Thymus (tissue), 11 donors: Measurements from ENCODE around the gene ZNF444. TPM values are rescaled to one million over a fixed set of nuclear protein-coding genes. Genes with fewer than 3 reads are reported as not detected.
A peak's percentile ranks its signal among the peaks of the same experiment; 100 is the strongest.
"Not testable (repeated sequence)": the region's sequence is repeated elsewhere in the genome, so short reads cannot be mapped to it uniquely, and the experiment has no call there.

Experiments
- DNase-seq, 9 donors: peaks; one replicate each; pipeline ENCODE4 v3.0.0-alpha.2; 2013; ENCODE audit warnings: low spot score in 9 of 9, low read depth in 6 of 9, missing footprints in 1 of 9
- H3K27ac ChIP-seq, 2 donors: one replicate each; pipeline ENCODE4 v1.5.1; 2013; ENCODE audit warnings: control low read depth in 1 of 2, low read depth in 1 of 2, low read length in 1 of 2, mild to moderate bottlenecking in 1 of 2, moderate library complexity in 1 of 2
- H3K27me3 ChIP-seq, 2 donors: one replicate each; pipeline ENCODE4 v1.5.1; 2013; ENCODE audit warnings: low read length in 1 of 2; ENCODE audit not compliant: control insufficient read depth in 2 of 2, insufficient read depth in 1 of 2
- H3K36me3 ChIP-seq, 2 donors: one replicate each; pipeline ENCODE4 v1.5.1; 2013; ENCODE audit warnings: low read length in 1 of 2, mild to moderate bottlenecking in 1 of 2, moderate library complexity in 1 of 2; ENCODE audit not compliant: control insufficient read depth in 2 of 2, insufficient read depth in 2 of 2
- H3K4me1 ChIP-seq, 2 donors: one replicate each; pipeline ENCODE4 v1.5.1; 2013; ENCODE audit warnings: low read length in 2 of 2; ENCODE audit not compliant: control insufficient read depth in 2 of 2, insufficient read depth in 2 of 2
- H3K4me3 ChIP-seq, 2 donors: one replicate each; pipeline ENCODE4 v1.5.1; 2013; ENCODE audit warnings: low read length in 2 of 2, control low read depth in 1 of 2, mild to moderate bottlenecking in 1 of 2
- H3K9me3 ChIP-seq, 2 donors: one replicate each; pipeline ENCODE4 v1.5.1; 2013; ENCODE audit warnings: low read length in 1 of 2, mild to moderate bottlenecking in 1 of 2; ENCODE audit not compliant: control insufficient read depth in 2 of 2, insufficient read depth in 1 of 2
- WGBS: extraction: QIAGEN DNeasy Blood & Tissue Kit; methylation state at CpG from one replicate; pipeline ENCODE4 v1.1.7; 2013; 5-methylcytosine and 5-hydroxymethylcytosine counted together
- polyA plus RNA-seq: library from polyadenylated mRNA; stranded (reverse); fragments of 200-250 nt; gene quantifications from one replicate; pipeline ENCODE4 v1.2.3, GENCODE V29; 2013
- total RNA-seq: library from RNA; stranded (reverse); fragments of 120-200 nt; gene quantifications from one replicate; pipeline ENCODE4 v1.2.4, GENCODE V29; 2013
- donor health status: healthy.

The ZNF444 gene
- total and polyA plus RNA-seq, 2 donors: 21.2 to 45.5 TPM

DNA sequence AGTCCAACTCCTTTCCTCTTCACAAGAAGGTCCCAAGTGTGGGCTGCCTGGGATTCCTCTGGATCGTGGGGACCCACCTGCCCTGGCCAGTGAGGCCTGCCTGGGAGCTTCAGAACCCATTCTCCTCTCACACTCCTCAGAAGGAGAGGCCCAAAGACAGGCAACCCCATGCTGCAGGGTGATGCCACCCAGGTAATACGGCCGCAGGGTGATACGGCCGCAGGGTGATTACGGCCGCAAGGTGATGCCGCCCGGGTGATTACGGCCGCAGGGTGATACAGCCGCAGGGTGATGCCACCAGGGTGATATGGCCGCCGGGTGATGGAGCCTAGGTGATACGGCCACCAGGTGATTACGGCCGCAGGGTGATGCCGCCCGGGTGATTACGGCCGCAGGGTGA, 42.9 kb upstream of the ZNF444 start:
- H3K4me3 ChIP-seq, H3K27me3 ChIP-seq, H3K27ac ChIP-seq, DNase-seq, H3K9me3 ChIP-seq, H3K4me1 ChIP-seq: not testable (repeated sequence)
- peaks cover 25 to 63% of the 10 kb centered on the region in 2 donors for H3K36me3 ChIP-seq
- 96% methylated on average over 21 of the region's 21 CpGs for WGBS

DNA sequence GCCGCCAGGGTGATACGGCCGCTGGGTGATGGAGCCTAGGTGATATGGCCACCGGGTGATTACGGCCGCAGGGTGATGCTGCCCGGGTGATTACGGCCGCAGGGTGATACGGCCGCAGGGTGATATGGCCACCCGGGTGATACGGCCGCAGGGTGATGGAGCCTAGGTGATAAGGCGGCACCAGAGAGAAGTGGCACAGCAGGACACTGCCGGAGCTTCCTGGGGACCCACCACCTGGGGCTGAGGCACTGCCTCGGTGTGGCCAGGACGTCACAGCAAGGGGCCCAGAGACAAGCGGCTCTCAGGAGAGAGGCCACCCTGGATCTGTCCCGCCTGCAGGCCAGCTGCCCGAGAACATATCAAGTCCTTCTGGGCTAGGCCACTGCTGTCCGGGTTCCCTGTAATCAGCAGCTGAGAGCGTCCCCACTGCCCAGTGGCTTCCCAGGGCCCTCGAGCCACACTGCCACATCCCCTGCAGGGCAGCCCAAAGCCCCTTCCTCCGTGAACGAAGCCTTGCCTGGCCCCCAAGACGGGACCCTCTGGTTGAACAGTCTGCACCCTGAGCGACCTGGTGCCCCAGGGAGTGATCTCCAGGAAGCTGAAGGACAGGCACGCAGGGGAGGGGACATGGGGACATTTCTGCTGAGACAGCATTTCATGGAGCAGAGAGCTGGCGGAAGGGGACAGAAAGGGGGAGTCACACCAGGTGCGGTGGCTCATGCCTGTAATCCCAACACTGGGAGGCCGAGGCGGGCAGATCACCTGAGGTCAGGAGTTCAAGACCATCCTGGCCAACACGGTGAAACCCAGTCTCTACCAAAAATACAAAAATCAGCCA, 42.1 kb upstream of the ZNF444 start:
- Histone ChIP-seq H3K4me1 (no peaks in the 10 kb centered on the region), H3K36me3 (peaks cover 22 to 63% of the 10 kb centered on the region in 2 donors), H3K27ac (no peak overlapping the region), H3K27me3 (no peaks in the 10 kb centered on the region), H3K9me3 (no peaks in the 10 kb centered on the region), H3K4me3 (no peak overlapping the region)
- WGBS: 99% methylated on average over 31 of the region's 34 CpGs
- DNase-seq: no peak

DNA sequence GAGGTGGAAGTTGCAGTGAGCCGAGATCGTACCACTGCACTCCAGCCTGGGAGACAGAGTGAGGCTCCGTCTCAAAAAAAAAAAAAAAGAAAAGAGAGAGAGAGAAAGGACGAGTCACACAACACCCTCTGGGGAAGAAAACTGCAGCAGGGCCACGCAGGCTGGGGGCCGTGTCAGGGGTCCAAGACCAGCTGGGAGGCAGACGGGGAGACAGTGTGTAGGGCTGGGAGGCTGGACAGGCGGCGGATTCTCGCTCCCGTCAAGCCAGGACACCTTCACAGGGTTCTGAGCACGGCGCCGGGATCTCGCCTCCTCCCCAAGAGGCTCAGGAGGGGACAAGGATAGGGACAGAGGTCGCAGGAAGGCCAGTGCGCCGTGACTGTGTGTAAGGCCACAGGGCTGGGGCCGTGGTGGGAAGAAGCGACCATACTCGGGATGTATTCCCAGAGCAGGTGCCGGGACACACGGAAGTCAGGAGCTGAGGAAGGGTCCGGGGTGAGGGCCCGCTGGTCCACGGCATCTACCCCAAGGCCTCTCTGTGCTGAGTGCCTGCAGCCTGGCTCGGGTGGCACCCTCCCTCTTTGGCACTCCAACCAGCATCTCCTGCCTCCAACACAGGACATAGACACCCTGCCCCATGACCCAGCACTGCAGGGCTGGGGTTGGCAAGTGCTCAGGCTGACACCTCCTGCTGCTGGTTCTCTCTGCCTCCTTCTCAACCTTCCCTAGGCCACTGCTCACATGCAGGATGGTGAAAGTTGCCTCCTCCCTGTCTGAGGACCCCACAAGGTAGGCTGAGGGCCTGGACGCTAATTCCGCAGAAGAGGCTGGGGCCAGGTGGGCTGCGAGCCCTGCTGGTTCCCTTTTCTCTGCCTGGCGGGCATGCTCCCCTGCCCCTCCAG, 41.2 kb upstream of the ZNF444 start:
- H3K4me3 ChIP-seq: no peak overlapping the region
- no peak for DNase-seq
- WGBS: 96% methylated on average over 31 of the region's 31 CpGs
- H3K36me3 ChIP-seq: peaks cover 22 to 62% of the 10 kb centered on the region in 2 donors
- H3K4me1 ChIP-seq: no peaks in the 10 kb centered on the region
- no peaks in the 10 kb centered on the region for H3K27me3 ChIP-seq
- no peaks in the 10 kb centered on the region for H3K9me3 ChIP-seq
- no peak overlapping the region for H3K27ac ChIP-seq

DNA sequence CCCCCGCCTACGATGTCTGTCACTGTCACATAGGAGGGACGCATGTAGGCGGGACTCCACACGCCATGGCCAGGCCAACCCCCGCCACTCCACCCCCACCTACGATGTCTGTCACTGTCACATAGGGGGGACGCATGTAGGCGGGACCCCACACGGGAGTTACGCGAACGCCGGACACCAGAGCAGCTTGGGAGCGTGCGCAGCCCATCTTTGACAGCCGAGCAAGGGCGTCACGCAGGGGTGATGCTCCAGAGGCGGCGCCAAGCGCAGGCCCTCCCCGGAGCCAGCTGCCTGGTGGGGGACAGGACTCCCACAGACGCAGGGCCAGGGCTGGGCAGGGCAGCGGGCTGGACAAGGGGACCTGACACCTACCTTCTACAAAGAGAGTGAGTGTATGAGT, 40.0 kb upstream of the ZNF444 start:
- Histone ChIP-seq H3K27ac (no peak overlapping the region), H3K4me1 (peaks cover 3 to 5% of the 10 kb centered on the region in 2 donors), H3K4me3 (no peak overlapping the region), H3K36me3 (peaks cover 23 to 56% of the 10 kb centered on the region in 2 donors), H3K27me3 (no peaks in the 10 kb centered on the region), H3K9me3 (no peaks in the 10 kb centered on the region)
- no peak for DNase-seq
- 89% methylated on average over 25 of the region's 25 CpGs for WGBS

DNA sequence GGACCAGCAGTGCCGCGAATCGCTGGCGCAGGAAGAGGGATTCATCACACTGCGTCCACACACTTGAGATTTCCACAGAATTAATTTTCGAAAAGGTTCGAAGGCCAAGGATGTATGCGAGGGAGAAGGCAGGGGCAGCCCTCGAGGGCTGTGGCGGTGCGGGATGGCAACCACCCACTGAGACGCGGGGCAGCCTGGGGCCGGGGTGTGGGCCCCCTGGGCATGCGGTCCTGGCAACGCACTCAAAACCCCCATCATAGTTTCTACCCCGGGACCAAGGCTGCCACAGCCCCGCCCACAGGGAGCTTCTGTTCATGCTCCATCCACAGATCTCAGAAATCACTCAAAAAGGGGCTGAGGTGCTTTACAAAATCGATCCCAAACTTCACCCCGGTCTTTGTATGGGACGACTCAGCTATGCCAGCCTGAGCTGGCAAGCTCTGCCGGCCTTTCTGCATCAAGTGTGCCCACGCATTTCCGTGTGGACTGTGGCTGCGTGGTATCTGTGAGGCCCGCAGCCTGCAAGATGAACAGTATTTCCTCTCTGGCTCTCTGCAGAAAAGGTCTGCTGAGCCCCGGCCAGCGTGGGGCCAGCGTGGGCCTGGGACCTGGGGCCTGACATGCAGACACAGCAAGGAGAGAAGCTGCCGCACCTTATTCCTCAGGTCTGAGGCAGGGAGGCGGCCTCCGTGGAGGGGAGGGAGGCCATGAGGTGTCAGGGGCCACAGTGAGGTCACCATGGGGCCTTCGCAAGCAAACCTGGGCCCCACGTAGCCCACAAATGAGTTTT, 39.1 kb upstream of the ZNF444 start:
- 93% methylated on average over 34 of the region's 34 CpGs for WGBS
- no peak overlapping the region for H3K27ac ChIP-seq
- H3K36me3 ChIP-seq: peaks cover 25 to 57% of the 10 kb centered on the region in 2 donors
- no peaks in the 10 kb centered on the region for H3K27me3 ChIP-seq
- peaks cover 3 to 5% of the 10 kb centered on the region in 2 donors for H3K4me1 ChIP-seq
- H3K9me3 ChIP-seq: no peaks in the 10 kb centered on the region
- DNase-seq: no peak
- H3K4me3 ChIP-seq: no peak overlapping the region

DNA sequence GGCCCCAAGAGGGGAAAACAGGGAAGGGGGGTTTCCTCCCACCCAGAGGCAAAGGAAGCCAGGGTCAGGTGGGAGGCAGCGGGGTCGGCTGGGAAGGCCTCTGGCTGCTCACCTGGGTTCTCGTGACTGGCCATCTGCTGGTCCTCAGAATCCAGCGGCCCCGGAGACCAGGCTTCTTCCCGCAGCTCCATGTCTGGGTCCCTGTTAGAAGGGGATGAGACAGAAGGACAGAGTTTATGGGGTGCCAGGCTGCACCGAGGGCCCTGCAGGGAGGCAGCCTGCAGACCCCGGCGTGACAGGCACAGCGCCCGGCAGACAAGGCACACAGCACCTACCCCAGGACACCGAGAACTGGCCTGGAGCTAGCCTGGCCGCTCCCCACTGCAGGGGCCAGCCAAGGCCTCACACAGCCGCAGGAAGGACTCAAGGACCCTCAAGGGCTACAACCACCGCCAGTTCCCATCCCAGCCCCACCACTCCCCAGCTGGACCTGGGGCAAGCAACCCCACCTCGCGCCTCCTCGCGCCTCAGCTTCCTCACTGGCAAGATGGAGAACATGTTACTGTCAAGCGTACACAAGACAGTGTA, 38.0 kb upstream of the ZNF444 start:
- peaks cover 3 to 5% of the 10 kb centered on the region in 2 donors for H3K4me1 ChIP-seq
- H3K27me3 ChIP-seq: no peaks in the 10 kb centered on the region
- DNase-seq: no peak
- H3K4me3 ChIP-seq: no peak overlapping the region
- peaks cover 23 to 46% of the 10 kb centered on the region in 2 donors for H3K36me3 ChIP-seq
- WGBS: 79% methylated on average over 20 of the region's 20 CpGs
- no peak overlapping the region for H3K27ac ChIP-seq
- no peaks in the 10 kb centered on the region for H3K9me3 ChIP-seq

DNA sequence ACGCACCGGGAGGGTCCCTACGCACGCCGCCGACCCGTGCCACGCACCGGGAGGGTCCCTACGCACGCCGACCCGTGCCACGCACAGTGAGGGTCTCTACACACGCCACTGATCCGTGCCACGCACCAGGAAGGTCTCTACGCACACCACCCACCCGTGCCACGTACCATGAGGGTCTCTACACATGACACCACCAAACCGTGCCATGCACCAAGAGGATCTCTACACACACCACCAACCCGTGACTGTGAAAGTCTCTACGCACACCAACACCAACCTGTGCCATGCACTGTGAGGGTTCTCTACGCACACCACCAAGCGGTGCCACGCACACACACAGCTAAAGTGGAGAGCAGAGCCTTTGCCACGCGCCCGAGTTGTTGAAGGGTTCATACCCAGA, 36.7 kb upstream of the ZNF444 start:
- H3K9me3 ChIP-seq: no peaks in the 10 kb centered on the region
- H3K27ac ChIP-seq: no peak overlapping the region
- H3K36me3 ChIP-seq: peaks cover 21 to 39% of the 10 kb centered on the region in 2 donors
- H3K4me1 ChIP-seq: peaks cover 3 to 15% of the 10 kb centered on the region in 2 donors
- no peak overlapping the region for H3K4me3 ChIP-seq
- no peak for DNase-seq
- H3K27me3 ChIP-seq: no peaks in the 10 kb centered on the region
- WGBS: 98% methylated on average over 28 of the region's 29 CpGs

DNA sequence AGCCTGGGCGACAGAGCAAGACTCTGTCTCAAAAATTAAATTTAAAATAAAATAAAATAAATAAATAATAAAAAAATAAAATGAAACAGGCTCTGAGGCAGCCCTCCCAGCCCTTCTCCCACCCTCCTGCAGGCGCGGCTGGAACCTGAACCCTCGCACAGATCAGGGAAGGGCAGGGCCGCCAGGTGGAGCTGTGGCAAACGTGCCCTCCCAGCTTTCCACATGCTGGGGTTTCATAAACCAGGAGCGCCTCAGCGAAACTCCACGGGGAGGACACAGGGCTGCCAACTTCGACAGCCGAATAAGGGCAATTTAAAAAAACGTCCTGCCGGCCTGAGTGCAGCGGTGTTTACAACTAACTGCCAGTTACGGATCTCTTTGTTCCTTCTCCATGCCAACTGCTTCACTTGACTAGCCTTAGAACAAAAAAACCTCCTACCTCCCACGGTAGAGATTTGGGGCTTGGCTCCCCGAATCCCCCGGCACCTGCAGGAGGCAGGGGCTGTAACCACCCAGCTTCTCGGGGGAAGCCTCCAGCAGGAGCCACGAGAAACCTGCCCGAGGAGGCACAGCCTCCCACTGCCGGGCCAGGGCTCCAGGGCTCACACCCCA, 35.9 kb upstream of the ZNF444 start:
- Histone ChIP-seq H3K27me3 (no peaks in the 10 kb centered on the region), H3K27ac (peak overlapping the region in 1 of 2 donors; percentile 62), H3K4me1 (peaks cover 3 to 22% of the 10 kb centered on the region in 2 donors), H3K4me3 (no peak overlapping the region), H3K9me3 (no peaks in the 10 kb centered on the region), H3K36me3 (peaks cover 21 to 33% of the 10 kb centered on the region in 2 donors)
- peak in 5 of 9 donors; percentile 38 to 78 (median 63) for DNase-seq
- 10% methylated on average over 22 of the region's 22 CpGs for WGBS
